MM.1S (cell line): Measurements from ENCODE around the gene ZNF346.
A peak's percentile ranks its signal among the peaks of the same experiment; 100 is the strongest.

ENCODE experiments used
- DNase-seq: peaks from one replicate; pipeline ENCODE4 v3.0.0-alpha.2; 2015
- H2AFZ ChIP-seq: fragments of 300-600 bp; sonication (generic); 2 replicates; pipeline ENCODE4 v1.6.0; 2016; ENCODE audit warnings: antibody characterized with exemption, low read length
- H3F3A ChIP-seq: fragments of 300-600 bp; sonication (generic); 2 replicates; pipeline ENCODE4 v1.6.1; 2016; ENCODE audit warnings: mild to moderate bottlenecking, antibody characterized with exemption, low read length, moderate library complexity, mixed read lengths; ENCODE audit not compliant: insufficient read depth
- H3K27ac ChIP-seq: fragments of 300-600 bp; sonication (generic); 2 replicates; pipeline ENCODE4 v1.5.1; 2016; ENCODE audit warnings: mild to moderate bottlenecking, low read length
- H3K27me3 ChIP-seq: fragments of 300-600 bp; sonication (generic); replicated peaks from 2 replicates; pipeline ENCODE4 v1.6.0; 2016; ENCODE audit warnings: low read length; ENCODE audit not compliant: insufficient read depth
- H3K36me3 ChIP-seq: fragments of 300-600 bp; sonication (generic); replicated peaks from 2 replicates; pipeline ENCODE4 v1.6.1; 2016; ENCODE audit warnings: mild to moderate bottlenecking, low read length, mixed read lengths; ENCODE audit not compliant: insufficient read depth
- H3K4me1 ChIP-seq: fragments of 300-600 bp; sonication (generic); 2 replicates; pipeline ENCODE4 v1.6.1; 2016; ENCODE audit warnings: low read length, mixed read lengths
- H3K4me2 ChIP-seq: fragments of 300-600 bp; sonication (generic); 2 replicates; pipeline ENCODE4 v1.6.0; 2016; ENCODE audit warnings: low read depth, low read length
- H3K4me3 ChIP-seq: fragments of 300-600 bp; sonication (generic); 2 replicates; pipeline ENCODE4 v1.5.1; 2016; ENCODE audit warnings: low read length, mixed read lengths
- H3K79me2 ChIP-seq: fragments of 300-600 bp; sonication (generic); 2 replicates; pipeline ENCODE4 v1.6.1; 2016; ENCODE audit warnings: mixed run types, low read length, mixed read lengths
- H3K9ac ChIP-seq: fragments of 300-600 bp; sonication (generic); 2 replicates; pipeline ENCODE4 v1.6.1; 2016; ENCODE audit warnings: low read length, mixed read lengths
- H3K9me2 ChIP-seq: fragments of 300-600 bp; sonication (generic); replicated peaks from 2 replicates; pipeline ENCODE4 v1.6.1; 2016; ENCODE audit warnings: mild to moderate bottlenecking, low read length, mixed read lengths; ENCODE audit not compliant: insufficient read depth
- H3K9me3 ChIP-seq: fragments of 300-600 bp; sonication (generic); replicated peaks from 2 replicates; pipeline ENCODE4 v1.6.1; 2016; ENCODE audit warnings: mild to moderate bottlenecking, low read length, mixed read lengths; ENCODE audit not compliant: insufficient read depth
- H4K20me1 ChIP-seq: fragments of 300-600 bp; sonication (generic); 2 replicates; pipeline ENCODE4 v1.6.1; 2016; ENCODE audit warnings: mild to moderate bottlenecking, low read length, moderate library complexity, mixed read lengths; ENCODE audit not compliant: insufficient read depth
- EZH2 ChIP-seq: fragments of 300-600 bp; sonication (generic); optimal IDR thresholded peaks from 2 replicates; pipeline ENCODE3; 2017; ENCODE audit warnings: low read depth, mild to moderate bottlenecking, antibody characterized with exemption, low read length, mixed read lengths
- EZH2phosphoT487 ChIP-seq: fragments of 300-600 bp; sonication (generic); IDR thresholded peaks from 2 replicates; pipeline ENCODE4 v1.6.1; 2018; ENCODE audit warnings: antibody characterized with exemption, low read length
- TF ChIP-seq, protein P1 (sequence below): fragments of 300-600 bp; sonication (generic); IDR thresholded peaks from 2 replicates; pipeline ENCODE4 v1.5.1; 2016; ENCODE audit warnings: antibody characterized with exemption, low read length, mixed read lengths

Gene ZNF346

DNA sequence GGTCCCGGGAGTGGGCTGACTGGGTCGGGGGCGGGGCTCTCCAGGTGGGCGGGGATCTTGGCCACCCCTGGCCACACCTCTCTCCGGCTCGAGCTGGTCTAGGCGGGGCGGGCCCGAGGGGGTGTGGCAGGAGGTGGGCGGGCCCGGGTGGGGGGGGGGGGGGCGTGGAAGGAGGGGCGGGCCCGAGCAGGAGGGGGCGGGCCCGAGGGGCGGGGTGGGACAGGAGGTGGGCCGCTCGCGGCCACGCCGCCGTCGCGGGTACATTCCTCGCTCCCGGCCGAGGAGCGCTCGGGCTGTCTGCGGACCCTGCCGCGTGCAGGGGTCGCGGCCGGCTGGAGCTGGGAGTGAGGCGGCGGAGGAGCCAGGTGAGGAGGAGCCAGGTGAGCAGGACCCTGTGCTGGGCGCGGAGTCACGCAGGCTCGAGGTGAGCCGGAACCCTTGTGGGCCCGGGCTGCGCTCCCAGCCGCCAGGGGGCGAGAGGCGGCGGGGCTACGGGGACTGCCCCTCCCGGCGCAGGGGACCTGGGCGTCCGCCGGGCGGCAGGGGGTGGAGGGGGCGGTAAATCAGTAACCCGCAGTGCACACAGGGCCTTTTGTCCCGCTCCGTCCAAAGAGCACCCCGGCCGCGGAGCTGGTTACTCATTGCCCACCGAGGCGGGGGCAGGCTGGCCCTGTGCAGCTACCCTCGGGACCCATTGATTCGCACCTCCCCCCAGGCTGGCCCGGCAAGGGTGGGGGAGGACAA, 64.3 kb downstream of the ZNF346 start, which contains the start of gene FGFR4:
FGFR4 (plus strand) TSS at position 262 of the 744 bp plus-strand sequence. CDS start 2,688 bp downstream, outside the sequence.
- peaks cover 13% of the 10 kb centered on the region for H3F3A ChIP-seq
- H3K4me3 ChIP-seq = peak within 1 kb of the TSS; percentile 63
- H3K9me3 ChIP-seq = no peaks in the 10 kb centered on the region
- no peak for TF ChIP-seq EZH2
- TF ChIP-seq, protein P1, sequence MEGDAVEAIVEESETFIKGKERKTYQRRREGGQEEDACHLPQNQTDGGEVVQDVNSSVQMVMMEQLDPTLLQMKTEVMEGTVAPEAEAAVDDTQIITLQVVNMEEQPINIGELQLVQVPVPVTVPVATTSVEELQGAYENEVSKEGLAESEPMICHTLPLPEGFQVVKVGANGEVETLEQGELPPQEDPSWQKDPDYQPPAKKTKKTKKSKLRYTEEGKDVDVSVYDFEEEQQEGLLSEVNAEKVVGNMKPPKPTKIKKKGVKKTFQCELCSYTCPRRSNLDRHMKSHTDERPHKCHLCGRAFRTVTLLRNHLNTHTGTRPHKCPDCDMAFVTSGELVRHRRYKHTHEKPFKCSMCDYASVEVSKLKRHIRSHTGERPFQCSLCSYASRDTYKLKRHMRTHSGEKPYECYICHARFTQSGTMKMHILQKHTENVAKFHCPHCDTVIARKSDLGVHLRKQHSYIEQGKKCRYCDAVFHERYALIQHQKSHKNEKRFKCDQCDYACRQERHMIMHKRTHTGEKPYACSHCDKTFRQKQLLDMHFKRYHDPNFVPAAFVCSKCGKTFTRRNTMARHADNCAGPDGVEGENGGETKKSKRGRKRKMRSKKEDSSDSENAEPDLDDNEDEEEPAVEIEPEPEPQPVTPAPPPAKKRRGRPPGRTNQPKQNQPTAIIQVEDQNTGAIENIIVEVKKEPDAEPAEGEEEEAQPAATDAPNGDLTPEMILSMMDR = peak; percentile 68
- no peak for TF ChIP-seq EZH2phosphoT487
- no peaks in the 10 kb centered on the region for H3K79me2 ChIP-seq
- H3K9me2 ChIP-seq = no peaks in the 10 kb centered on the region
- H3K27me3 ChIP-seq = peaks cover 11% of the 10 kb centered on the region; the same call in 1 of the 2 replicates
- no peaks in the 10 kb centered on the region for H3K36me3 ChIP-seq
- H3K4me1 ChIP-seq = peaks cover 5% of the 10 kb centered on the region; the same call in 1 of the 2 replicates
- peak; percentile 61 for DNase-seq
- H3K27ac ChIP-seq = no peak within 1 kb of the TSS
- H3K9ac ChIP-seq = peak within 1 kb of the TSS; percentile 29; the same call in 1 of the 2 replicates
- H2AFZ ChIP-seq = peak within 1 kb of the TSS; percentile 84
- peak within 1 kb of the TSS; percentile 97 for H3K4me2 ChIP-seq
- H4K20me1 ChIP-seq = no peaks in the 10 kb centered on the region

DNA sequence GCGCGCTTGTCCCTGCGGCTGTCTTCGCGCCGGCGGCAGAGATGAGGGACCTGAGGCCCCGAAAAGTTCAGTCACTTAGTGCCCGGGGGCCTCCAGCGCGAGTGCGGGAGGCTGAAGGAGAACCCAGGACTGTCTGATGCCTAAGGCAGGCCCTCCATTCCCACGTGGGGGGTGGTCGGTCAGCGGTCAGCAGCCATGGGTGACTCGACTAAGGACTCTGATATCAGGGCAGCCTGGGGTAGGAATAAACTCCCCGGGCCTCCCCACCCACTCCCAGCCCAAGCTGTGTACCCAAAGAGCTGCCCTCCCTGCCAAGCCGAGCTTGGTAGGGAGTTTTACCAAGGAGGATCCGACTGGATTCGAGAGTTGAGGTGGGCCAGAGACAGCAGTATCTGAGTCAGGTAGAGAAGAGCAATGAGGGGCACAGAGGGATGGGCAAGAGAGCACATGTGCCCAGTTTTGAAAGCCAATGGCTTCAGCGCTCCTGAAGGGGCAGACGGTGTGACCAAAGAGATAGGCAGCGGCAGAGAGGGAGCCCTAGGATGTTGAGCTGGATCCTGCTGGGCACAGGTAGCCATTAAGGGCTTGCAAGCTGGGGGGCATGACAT, 65.0 kb downstream of the ZNF346 start:
- H3K9me2 ChIP-seq = no peaks in the 10 kb centered on the region
- H2AFZ ChIP-seq = peak overlapping the region; percentile 84
- H3K4me2 ChIP-seq = peak overlapping the region; percentile 97
- no peaks in the 10 kb centered on the region for H3K36me3 ChIP-seq
- DNase-seq = no peak
- no peaks in the 10 kb centered on the region for H3K79me2 ChIP-seq
- peaks cover 5% of the 10 kb centered on the region; the same call in 1 of the 2 replicates for H3K4me1 ChIP-seq
- TF ChIP-seq, protein P1 = no peak
- TF ChIP-seq EZH2 (no peak), EZH2phosphoT487 (no peak)
- no peaks in the 10 kb centered on the region for H3K9me3 ChIP-seq
- no peak overlapping the region for H3K27ac ChIP-seq
- peaks cover 13% of the 10 kb centered on the region for H3F3A ChIP-seq
- peaks cover 11% of the 10 kb centered on the region; the same call in 1 of the 2 replicates for H3K27me3 ChIP-seq
- no peaks in the 10 kb centered on the region for H4K20me1 ChIP-seq
- peak overlapping the region; percentile 63 for H3K4me3 ChIP-seq
- H3K9ac ChIP-seq = peak overlapping the region; percentile 29; the same call in 1 of the 2 replicates

DNA sequence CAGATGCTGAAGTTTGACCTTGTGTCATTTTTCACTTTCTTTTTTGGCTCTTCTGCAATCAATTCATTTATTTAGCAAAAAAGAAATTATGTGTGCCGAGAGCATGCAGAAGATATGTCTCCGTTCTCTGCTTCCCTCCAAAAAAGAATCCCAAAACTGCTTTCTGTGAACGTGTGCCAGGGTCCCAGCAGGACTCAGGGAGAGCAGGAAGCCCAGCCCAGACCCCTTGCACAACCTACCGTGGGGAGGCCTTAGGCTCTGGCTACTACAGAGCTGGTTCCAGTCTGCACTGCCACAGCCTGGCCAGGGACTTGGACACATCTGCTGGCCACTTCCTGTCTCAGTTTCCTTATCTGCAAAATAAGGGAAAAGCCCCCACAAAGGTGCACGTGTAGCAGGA, 66.6 kb downstream of the ZNF346 start:
- H3K4me3 ChIP-seq = no peak overlapping the region
- peaks cover 5% of the 10 kb centered on the region; the same call in 1 of the 2 replicates for H3K4me1 ChIP-seq
- H3F3A ChIP-seq = peaks cover 13% of the 10 kb centered on the region
- peaks cover 7% of the 10 kb centered on the region; the same call in 1 of the 2 replicates for H3K27me3 ChIP-seq
- no peak overlapping the region for H3K27ac ChIP-seq
- H4K20me1 ChIP-seq = no peaks in the 10 kb centered on the region
- DNase-seq = no peak
- H3K9me2 ChIP-seq = no peaks in the 10 kb centered on the region
- H3K9me3 ChIP-seq = no peaks in the 10 kb centered on the region
- H3K79me2 ChIP-seq = no peaks in the 10 kb centered on the region
- H3K9ac ChIP-seq = no peak overlapping the region
- H2AFZ ChIP-seq = no peak overlapping the region
- H3K36me3 ChIP-seq = no peaks in the 10 kb centered on the region
- TF ChIP-seq EZH2 (no peak), EZH2phosphoT487 (no peak)
- TF ChIP-seq, protein P1 = no peak
- no peak overlapping the region for H3K4me2 ChIP-seq
